GM08714 (cell line): ENCODE results near the gene SLC38A10.

Source experiments
- H3K4me3 ChIP-seq: fragments of 200-500 bp; sonication (Bioruptor generic); 2 replicates; pipeline ENCODE4 v1.5.1; 2014; ENCODE audit warnings: mild to moderate bottlenecking, low read length, inconsistent platforms
- ZNF274 ChIP-seq: IDR thresholded peaks from 2 replicates; pipeline ENCODE4 v1.6.1; 2012; ENCODE audit warnings: mild to moderate bottlenecking, low read depth, low read length

SLC38A10 gene

GRCh38 chr17:81218459-81218858 lies 76.6 kb downstream of the SLC38A10 start:
- H3K4me3 ChIP-seq, result no peak overlapping the region
- no peak for TF ChIP-seq ZNF274

GRCh38 chr17:81217491-81217890 lies 77.6 kb downstream of the SLC38A10 start:
- no peak overlapping the region for H3K4me3 ChIP-seq
- TF ChIP-seq ZNF274, result no peak

- TF ChIP-seq ZNF274, result no peak
- no peak overlapping the region for H3K4me3 ChIP-seq
These were observed 81.1 kb downstream of the SLC38A10 start for GRCh38 chr17:81213978-81214377.

GRCh38 chr17:81212365-81212764 lies 82.7 kb downstream of the SLC38A10 start:
- no peak overlapping the region for H3K4me3 ChIP-seq
- no peak for TF ChIP-seq ZNF274

GRCh38 chr17:81210868-81211267 lies 84.2 kb downstream of the SLC38A10 start:
- H3K4me3 ChIP-seq, result no peak overlapping the region
- no peak for TF ChIP-seq ZNF274

- TF ChIP-seq ZNF274, result no peak
These were observed 84.6 kb downstream of the SLC38A10 start for GRCh38 chr17:81210466-81210865.

GRCh38 chr17:81209141-81209540 lies 86.0 kb downstream of the SLC38A10 start:
- TF ChIP-seq ZNF274, result no peak
- no peak overlapping the region for H3K4me3 ChIP-seq

More at GRCh38 chr17:81210466-81210865, 84.6 kb downstream of the SLC38A10 start:
- no peak overlapping the region for H3K4me3 ChIP-seq

- no peak for TF ChIP-seq ZNF274
- H3K4me3 ChIP-seq, result no peak overlapping the region
These were observed 86.5 kb downstream of the SLC38A10 start for GRCh38 chr17:81208651-81209050.

GRCh38 chr17:81207610-81208581 lies 87.2 kb downstream of the SLC38A10 start:
- TF ChIP-seq ZNF274, result no peak
- H3K4me3 ChIP-seq, result no peak overlapping the region

- H3K4me3 ChIP-seq, result no peak overlapping the region
- TF ChIP-seq ZNF274, result no peak
These were observed 88.5 kb downstream of the SLC38A10 start for GRCh38 chr17:81206657-81207056.

GRCh38 chr17:81206166-81206565 lies 88.9 kb downstream of the SLC38A10 start:
- H3K4me3 ChIP-seq, result no peak overlapping the region
- no peak for TF ChIP-seq ZNF274

- TF ChIP-seq ZNF274, result no peak
- no peak overlapping the region for H3K4me3 ChIP-seq
These were observed 90.5 kb downstream of the SLC38A10 start for GRCh38 chr17:81204578-81204977.

GRCh38 chr17:81203136-81203535 lies 92.0 kb downstream of the SLC38A10 start:
- TF ChIP-seq ZNF274, result no peak
- no peak overlapping the region for H3K4me3 ChIP-seq

GRCh38 chr17:81202318-81202717 lies 92.8 kb downstream of the SLC38A10 start:
- TF ChIP-seq ZNF274, result no peak
- no peak overlapping the region for H3K4me3 ChIP-seq
